Neural crest cell (in vitro differentiated cells): ENCODE data around the gene ABCB6. TPM values are rescaled to one million over a fixed set of nuclear protein-coding genes. Genes with fewer than 3 reads are reported as not detected.

Experiments
- DNase-seq: peaks from one replicate; pipeline ENCODE4 v3.0.0; 2021; ENCODE audit warnings: low read depth, mixed read lengths, low spot score
- H3K27ac Mint-ChIP-seq: one replicate; pipeline ENCODE4 v1.8.0; 2021; ENCODE audit warnings: mild to moderate bottlenecking, mixed read lengths; ENCODE audit not compliant: unreplicated experiment
- H3K27me3 Mint-ChIP-seq: 2 replicates; pipeline ENCODE4 v1.8.0; 2021; ENCODE audit warnings: low read depth, mild to moderate bottlenecking, mixed read lengths
- H3K36me3 Mint-ChIP-seq: 2 replicates; pipeline ENCODE4 v1.8.0; 2021; ENCODE audit warnings: low read depth, mild to moderate bottlenecking, mixed read lengths
- H3K4me1 Mint-ChIP-seq: 2 replicates; pipeline ENCODE4 v1.8.0; 2021; ENCODE audit warnings: mixed read lengths
- H3K4me3 Mint-ChIP-seq: one replicate; pipeline ENCODE4 v1.8.0; 2021; ENCODE audit warnings: mild to moderate bottlenecking, mixed read lengths
- H3K9me3 Mint-ChIP-seq: 2 replicates; pipeline ENCODE4 v1.8.0; 2021; ENCODE audit warnings: mixed read lengths
- CTCF ChIP-seq: fragments of 200-600 bp; sonication (generic); conservative IDR thresholded peaks from 2 replicates; pipeline ENCODE4 v1.5.0; 2021; ENCODE audit warnings: antibody characterized with exemption, mild to moderate bottlenecking
- total RNA-seq: library from RNA; stranded (reverse); gene quantifications from 2 replicates; pipeline ENCODE4 v1.2.1, GENCODE V29; 2021

Gene ABCB6
- total RNA-seq, 1 donor from 2014 or later: 39.1 TPM

- H3K36me3 Mint-ChIP-seq: no peaks in the 10 kb centered on the region
- H3K27ac Mint-ChIP-seq: no peak overlapping the region
- no peaks in the 10 kb centered on the region for H3K27me3 Mint-ChIP-seq
- peaks cover 13% of the 10 kb centered on the region for H3K4me1 Mint-ChIP-seq
- no peak overlapping the region for H3K4me3 Mint-ChIP-seq
- TF ChIP-seq CTCF: no peak
- no peak for DNase-seq
- no peaks in the 10 kb centered on the region for H3K9me3 Mint-ChIP-seq
Observed at GRCh38 chr2:219234331-219234730, 15.6 kb upstream of the ABCB6 start.

GRCh38 chr2:219230059-219230540 is 11.3 kb upstream of the ABCB6 start:
- TF ChIP-seq CTCF: no peak
- Mint-ChIP-seq H3K27me3 (no peaks in the 10 kb centered on the region), H3K4me3 (peak overlapping the region; percentile 100), H3K27ac (peak overlapping the region; percentile 93), H3K9me3 (no peaks in the 10 kb centered on the region), H3K36me3 (no peaks in the 10 kb centered on the region), H3K4me1 (peaks cover 22% of the 10 kb centered on the region)
- DNase-seq: no peak

GRCh38 chr2:219229305-219230058 is 10.7 kb upstream of the ABCB6 start, which contains the start of the genes ANKZF1 and ATG9A:
Gene ANKZF1 (plus strand): TSS chr2:219229806. CDS start chr2:219230258, 452 bp downstream.
Gene ATG9A (minus strand): TSS chr2:219229636. CDS start chr2:219228024, 1,612 bp downstream.
- peak within 1 kb of the TSS; percentile 100 for H3K4me3 Mint-ChIP-seq

GRCh38 chr2:219228911-219229304 is 10.2 kb upstream of the ABCB6 start:
- Mint-ChIP-seq H3K4me1 (peaks cover 22% of the 10 kb centered on the region), H3K27ac (peak overlapping the region; percentile 12), H3K4me3 (peak overlapping the region; percentile 73), H3K36me3 (no peaks in the 10 kb centered on the region), H3K27me3 (no peaks in the 10 kb centered on the region), H3K9me3 (no peaks in the 10 kb centered on the region)
- no peak for DNase-seq
- TF ChIP-seq CTCF: no peak

More at GRCh38 chr2:219229305-219230058, 10.7 kb upstream of the ABCB6 start, which contains the start of the genes ANKZF1 and ATG9A:
- peak; percentile 96 for DNase-seq
- no peaks in the 10 kb centered on the region for H3K27me3 Mint-ChIP-seq
- H3K4me1 Mint-ChIP-seq: peaks cover 22% of the 10 kb centered on the region
- TF ChIP-seq CTCF: no peak
- peak within 1 kb of the TSS; percentile 93 for H3K27ac Mint-ChIP-seq
- H3K36me3 Mint-ChIP-seq: no peaks in the 10 kb centered on the region
- no peaks in the 10 kb centered on the region for H3K9me3 Mint-ChIP-seq

- peaks cover 2% of the 10 kb centered on the region for H3K36me3 Mint-ChIP-seq
- peaks cover 22% of the 10 kb centered on the region for H3K4me1 Mint-ChIP-seq
Observed at GRCh38 chr2:219228041-219228910, 9.5 kb upstream of the ABCB6 start.

More at GRCh38 chr2:219228041-219228910, 9.5 kb upstream of the ABCB6 start:
- TF ChIP-seq CTCF: no peak
- Mint-ChIP-seq H3K9me3 (no peaks in the 10 kb centered on the region), H3K27ac (peak overlapping the region; percentile 19), H3K27me3 (no peaks in the 10 kb centered on the region), H3K4me3 (peak overlapping the region; percentile 73)
- DNase-seq: no peak
